ENCODE data around the gene ANKRD36. TPM values are rescaled to one million over a fixed set of nuclear protein-coding genes. Genes with fewer than 3 reads are reported as not detected.

The ANKRD36 gene
- total and polyA plus RNA-seq, 10 of the 15 experiments (the other 5 are each of a cell fraction or from before 2014, with no cell fraction given) = 8.1 to 19.5 (median 13.0) TPM

Small RNA genes within 50 kb of the gene (small RNA-seq; reads per million reads assigned to genes)
- not detected for gene RN7SL313P

Other genes starting within 250 kb of the ANKRD36 start
- gene SEMA4C, start 243.1 kb upstream of the ANKRD36 start, total RNA-seq (2014; rRNA removed) = 15.8 and 16.5 TPM in 2 replicates
- 6.3 and 7.2 TPM in 2 replicates for gene SEMA4C, start 243.1 kb upstream of the ANKRD36 start, total RNA-seq (2014; rRNA removed; fragmentation: Illumina TruSeq; extraction: Trizol)
- 21.6 and 26.1 TPM in 2 replicates for gene SEMA4C, start 243.1 kb upstream of the ANKRD36 start, total RNA-seq (2021)
- gene SEMA4C, start 243.1 kb upstream of the ANKRD36 start, polyA plus RNA-seq (2011; rRNA removed) = 10.6 and 20.8 TPM in 2 replicates
- gene SEMA4C, start 243.1 kb upstream of the ANKRD36 start, polyA plus RNA-seq (2014; fragmentation: Illumina TruSeq; extraction: Trizol) = 3.8 and 6.5 TPM in 2 replicates
- gene SEMA4C, start 243.1 kb upstream of the ANKRD36 start, polyA plus RNA-seq (2014; fragmentation: Nextera tagmentation; extraction: Ambion mirVana) = under 1 TPM; 0.06 to 0.18 TPM
- gene SEMA4C, start 243.1 kb upstream of the ANKRD36 start, polyA plus RNA-seq (2014; rRNA removed) = 17.5 and 18.0 TPM in 2 replicates
- gene SEMA4C, start 243.1 kb upstream of the ANKRD36 start, polyA plus RNA-seq (2016; fragmentation: Nextera tagmentation; extraction: Ambion mirVana) = 1 to 10 TPM; 5.3 to 6.4 TPM
- gene FAM178B, start 126.6 kb upstream of the ANKRD36 start, total RNA-seq (2014; rRNA removed) = not detected in 2 replicates
- gene FAM178B, start 126.6 kb upstream of the ANKRD36 start, total RNA-seq (2014; rRNA removed; fragmentation: Illumina TruSeq; extraction: Trizol) = not detected in 2 replicates
- not detected in 2 replicates for gene FAM178B, start 126.6 kb upstream of the ANKRD36 start, total RNA-seq (2021)
- gene FAM178B, start 126.6 kb upstream of the ANKRD36 start, polyA plus RNA-seq (2011; rRNA removed) = not detected in 2 replicates
- not detected in 2 replicates for gene FAM178B, start 126.6 kb upstream of the ANKRD36 start, polyA plus RNA-seq (2014; fragmentation: Illumina TruSeq; extraction: Trizol)
- gene FAM178B, start 126.6 kb upstream of the ANKRD36 start, polyA plus RNA-seq (2014; fragmentation: Nextera tagmentation; extraction: Ambion mirVana) = not detected
- gene FAM178B, start 126.6 kb upstream of the ANKRD36 start, polyA plus RNA-seq (2014; rRNA removed) = 0.13 TPM in 1 of 2 replicates, not detected in the other
- not detected for gene FAM178B, start 126.6 kb upstream of the ANKRD36 start, polyA plus RNA-seq (2016; fragmentation: Nextera tagmentation; extraction: Ambion mirVana)
- 15.4 and 17.1 TPM in 2 replicates for gene FAHD2B, start 18.3 kb upstream of the ANKRD36 start, total RNA-seq (2014; rRNA removed)
- 16.7 and 17.2 TPM in 2 replicates for gene FAHD2B, start 18.3 kb upstream of the ANKRD36 start, total RNA-seq (2014; rRNA removed; fragmentation: Illumina TruSeq; extraction: Trizol)
- gene FAHD2B, start 18.3 kb upstream of the ANKRD36 start, total RNA-seq (2021) = 19.8 and 20.1 TPM in 2 replicates
- gene FAHD2B, start 18.3 kb upstream of the ANKRD36 start, polyA plus RNA-seq (2011; rRNA removed) = 7.9 and 13.8 TPM in 2 replicates
- 17.0 and 17.3 TPM in 2 replicates for gene FAHD2B, start 18.3 kb upstream of the ANKRD36 start, polyA plus RNA-seq (2014; fragmentation: Illumina TruSeq; extraction: Trizol)
- gene FAHD2B, start 18.3 kb upstream of the ANKRD36 start, polyA plus RNA-seq (2014; fragmentation: Nextera tagmentation; extraction: Ambion mirVana) = 1 to 10 TPM; 3.0 to 5.1 TPM
- gene FAHD2B, start 18.3 kb upstream of the ANKRD36 start, polyA plus RNA-seq (2014; rRNA removed) = 15.1 and 16.9 TPM in 2 replicates
- 10 to 100 TPM; 16.9 to 21.2 TPM for gene FAHD2B, start 18.3 kb upstream of the ANKRD36 start, polyA plus RNA-seq (2016; fragmentation: Nextera tagmentation; extraction: Ambion mirVana)